HCEC 1CT (cell line): ENCODE data around the gene MFSD12.

Experiments used
- DNase-seq: peaks from one replicate; pipeline ENCODE4 v3.0.0-alpha.2; 2017

The MFSD12 gene

DNA sequence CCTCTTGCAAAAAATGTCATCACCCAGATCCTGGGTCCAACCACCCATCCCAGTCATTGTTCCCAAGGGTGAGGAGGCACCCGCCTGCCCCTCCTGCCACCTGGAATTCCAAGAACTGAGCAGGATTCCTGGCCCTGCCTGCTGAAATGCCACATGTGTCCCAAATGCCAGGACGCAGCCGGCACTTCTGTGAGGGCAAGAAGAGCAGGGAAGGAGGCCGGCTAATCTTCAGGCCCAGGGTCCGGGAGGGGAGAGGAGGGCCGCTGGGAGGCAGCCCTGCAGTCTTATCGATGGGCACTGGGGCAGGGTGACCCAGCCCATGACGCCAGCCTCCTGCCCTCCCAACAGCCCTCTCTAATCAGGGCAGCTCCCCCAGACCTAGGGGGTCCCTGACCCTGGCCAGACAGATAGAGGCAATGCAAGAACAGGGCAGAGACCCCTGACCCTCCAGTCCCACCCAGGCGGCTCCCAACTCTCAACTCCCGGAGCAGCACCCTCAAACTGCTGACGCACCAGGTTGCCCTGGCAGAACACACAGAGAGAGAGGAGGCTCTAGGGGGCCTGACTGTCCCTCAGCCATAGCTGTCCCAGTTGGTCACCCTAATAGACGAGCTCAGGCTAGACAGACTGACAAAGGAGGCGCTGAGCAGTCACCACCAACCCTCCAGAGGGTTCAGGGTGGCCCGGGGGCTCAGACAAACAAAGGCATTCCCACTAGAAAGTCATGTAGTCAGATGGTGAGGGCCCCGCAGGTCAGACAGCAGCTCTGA lies 1.5 kb downstream of the MFSD12 start:
- no peak for DNase-seq

DNA sequence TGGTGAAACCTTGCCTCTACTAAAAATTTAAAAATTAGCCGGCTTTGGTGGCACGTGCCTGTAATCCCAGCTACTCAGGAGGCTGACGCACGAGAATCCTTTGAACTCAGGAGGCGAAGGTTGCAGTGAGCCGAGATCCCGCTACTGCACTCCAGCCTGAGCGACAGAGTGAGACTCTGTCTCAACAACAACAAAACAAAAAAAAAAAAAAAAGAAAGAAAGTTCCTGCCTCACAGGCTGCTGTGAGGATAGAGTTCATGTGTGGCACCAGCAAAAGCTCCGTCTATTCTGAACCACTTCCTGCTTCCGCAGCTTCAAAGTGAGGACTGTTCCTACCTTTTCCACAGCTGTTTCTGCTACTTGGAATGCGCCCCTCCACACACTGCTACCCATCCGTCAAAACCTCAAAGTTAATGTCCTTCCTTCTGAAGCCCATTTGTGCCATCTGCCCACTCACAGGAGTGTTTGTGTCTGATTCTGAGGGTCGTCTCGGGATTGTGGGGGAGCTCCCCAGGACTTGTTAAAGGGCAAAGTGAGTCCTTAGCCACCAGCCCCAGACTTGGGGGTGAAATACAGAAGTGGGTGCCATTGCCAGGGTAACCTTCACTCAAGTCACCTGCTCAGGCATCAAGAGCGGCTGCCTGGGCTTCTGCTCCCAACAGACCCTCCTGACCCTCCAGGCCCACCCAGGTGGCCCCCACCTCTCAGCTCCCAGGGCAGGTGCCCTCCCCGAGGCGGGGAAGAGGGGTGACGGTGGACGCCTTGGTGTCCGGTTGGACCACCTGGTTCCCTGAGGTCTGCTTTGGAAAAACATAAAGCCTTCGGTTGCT lies 2.9 kb downstream of the MFSD12 start:
- no peak for DNase-seq

- DNase-seq: no peak
Observed at GRCh38 chr19:3551792-3552095, 5.6 kb downstream of the MFSD12 start.

GRCh38 chr19:3550947-3551791 lies 6.2 kb downstream of the MFSD12 start:
- no peak for DNase-seq

GRCh38 chr19:3549816-3550215 lies 7.6 kb downstream of the MFSD12 start:
- DNase-seq: no peak

DNA sequence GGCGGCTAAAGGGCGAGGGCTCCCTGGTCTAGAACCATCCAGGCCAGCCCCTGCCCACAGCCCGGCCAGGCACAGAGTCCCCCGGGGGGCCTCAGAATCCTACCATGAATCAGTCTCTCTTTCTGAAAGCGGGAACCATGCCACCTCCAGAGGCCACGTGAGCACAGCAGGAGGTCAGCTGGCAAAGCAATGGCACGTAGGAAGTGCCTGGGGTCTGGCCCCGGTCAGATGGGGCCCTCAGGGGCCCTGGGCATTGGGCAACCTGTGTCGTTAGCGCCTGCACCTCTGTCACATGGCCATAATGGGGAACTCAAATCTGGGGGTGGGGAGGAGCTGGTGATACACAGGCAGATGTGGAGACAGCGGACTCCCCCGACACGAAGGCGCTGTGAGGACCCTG lies 8.8 kb downstream of the MFSD12 start:
- no peak for DNase-seq

- no peak for DNase-seq
Observed at GRCh38 chr19:3547767-3548282, 9.6 kb downstream of the MFSD12 start.

- DNase-seq: no peak
Observed at GRCh38 chr19:3547301-3547731, 10.1 kb downstream of the MFSD12 start.

- no peak for DNase-seq
Observed at GRCh38 chr19:3546119-3546518, 11.3 kb downstream of the MFSD12 start.

- DNase-seq: no peak
Observed at GRCh38 chr19:3545669-3546034, 11.7 kb downstream of the MFSD12 start.

- no peak for DNase-seq
Observed at GRCh38 chr19:3544742-3545668, 12.4 kb downstream of the MFSD12 start.

- DNase-seq: no peak
Observed at GRCh38 chr19:3544058-3544376, 13.4 kb downstream of the MFSD12 start.

DNA sequence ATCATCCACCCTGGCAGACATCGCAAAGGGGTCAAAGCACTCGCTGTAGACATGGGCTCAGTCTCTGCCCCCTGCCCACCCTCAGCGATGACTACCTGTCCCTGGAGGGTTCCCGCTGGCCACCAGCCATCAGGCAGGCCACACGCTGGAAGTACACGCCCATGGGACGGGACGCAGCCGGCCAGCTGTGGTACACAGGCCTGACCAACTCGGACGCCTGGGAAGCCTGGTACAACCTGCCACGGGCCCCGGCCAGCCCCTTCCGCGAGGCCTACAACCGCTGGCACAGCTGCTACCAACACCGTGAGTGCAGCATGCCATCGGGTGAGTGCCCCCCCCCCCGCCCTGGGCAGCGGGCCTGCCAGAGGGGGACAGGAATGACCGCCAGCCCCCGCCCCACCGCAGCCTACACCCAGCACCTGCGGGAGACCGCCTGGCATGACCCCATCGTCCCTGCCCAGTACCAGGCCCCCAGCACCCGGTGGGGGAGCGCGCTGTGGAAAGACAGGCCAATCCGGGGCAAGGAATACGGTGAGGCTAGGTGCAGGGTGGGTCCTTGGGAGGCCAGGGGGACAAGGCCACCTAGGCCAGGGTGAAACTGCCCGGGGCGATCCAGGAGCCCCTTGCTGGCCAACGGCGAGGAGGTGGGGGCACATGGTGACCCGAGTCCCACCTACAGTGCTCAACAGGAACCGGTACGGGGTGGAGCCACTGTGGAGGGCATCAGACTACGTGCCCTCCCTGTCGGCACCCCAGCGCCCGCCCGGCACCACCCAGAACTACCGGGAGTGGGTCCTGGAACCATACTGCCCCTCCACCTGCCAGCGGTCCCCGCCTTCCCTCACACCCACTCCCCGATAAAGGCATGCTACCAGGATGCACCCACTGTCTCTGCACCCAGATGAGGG lies 14.0 kb downstream of the MFSD12 start:
- no peak for DNase-seq

- DNase-seq: no peak
Observed at GRCh38 chr19:3539756-3540118, 17.6 kb downstream of the MFSD12 start.

DNA sequence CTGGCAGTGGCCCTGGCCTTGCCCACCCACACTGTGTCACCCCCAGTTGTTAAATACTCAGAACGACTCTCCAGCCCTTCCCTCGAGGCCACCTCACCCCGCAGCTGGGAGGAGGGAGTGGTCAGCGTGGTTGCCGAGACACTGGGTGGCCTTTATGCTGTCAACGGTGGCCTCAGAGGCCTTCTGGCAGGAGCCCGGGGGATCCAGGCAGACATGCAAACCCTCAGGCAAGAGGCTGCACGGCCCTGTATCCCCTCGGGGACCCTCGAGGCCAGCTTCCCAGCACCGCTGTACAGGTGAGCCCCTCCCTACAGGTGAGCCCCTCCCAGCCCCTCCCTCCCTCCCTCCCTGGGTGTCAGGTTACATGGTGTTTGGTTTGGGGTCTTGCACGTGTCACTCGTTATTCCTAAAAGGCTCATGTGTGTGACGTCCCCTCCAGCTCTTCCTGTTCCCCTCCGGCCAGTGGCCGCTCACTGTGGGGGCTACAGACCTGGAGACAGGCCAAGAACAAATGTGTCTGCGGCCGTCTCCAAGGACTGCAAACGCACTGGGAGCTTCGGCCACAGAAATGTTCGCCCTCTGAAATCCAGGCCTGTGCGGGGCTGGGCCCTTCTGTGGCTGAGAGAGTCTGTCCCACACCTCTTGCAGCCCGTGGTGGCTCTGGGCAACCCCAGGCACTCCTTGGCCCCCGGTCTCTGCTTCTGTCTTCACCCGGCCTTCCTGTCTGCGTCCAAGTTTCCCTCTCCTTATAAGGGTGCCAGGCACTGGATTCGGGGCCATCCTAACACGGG lies 18.2 kb downstream of the MFSD12 start, which contains the start of gene TEKTIP1:
Gene TEKTIP1 (plus strand): TSS at position 210 of the 791 bp plus-strand sequence. CDS start 4 bp downstream, at position 214.
- no peak for DNase-seq

DNA sequence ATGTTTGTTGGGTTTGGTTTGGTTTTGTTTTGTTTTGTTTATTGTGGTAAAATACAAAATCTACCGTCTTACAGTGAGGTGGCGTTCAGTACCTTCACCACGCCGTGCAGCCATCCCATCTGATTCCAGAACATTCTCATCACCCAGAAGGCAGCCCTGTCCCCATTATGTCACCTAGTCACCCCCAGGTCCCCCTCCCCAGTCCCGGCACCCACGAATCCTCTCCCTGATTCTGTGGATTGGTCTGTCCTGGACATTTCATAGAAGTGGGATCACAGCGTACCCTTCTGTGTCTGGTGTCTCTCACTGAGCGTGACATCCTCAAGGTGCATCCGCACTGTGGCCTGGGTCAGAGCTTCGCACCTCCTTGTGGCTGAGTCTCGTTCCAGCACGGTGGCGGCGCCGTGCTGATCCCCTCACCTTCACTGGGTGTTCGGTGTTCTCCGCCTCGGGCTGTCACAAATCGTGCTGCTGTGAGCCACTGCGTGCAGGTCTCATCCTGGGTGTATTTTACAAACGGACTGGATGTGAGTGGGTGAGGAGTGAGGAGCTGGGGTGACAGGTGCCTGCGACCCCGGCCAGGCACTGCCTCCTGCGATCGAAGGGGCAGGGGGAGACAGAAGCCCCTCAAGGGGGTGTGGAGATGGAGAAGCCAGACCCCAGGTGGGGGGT lies 19.0 kb downstream of the MFSD12 start:
- no peak for DNase-seq

GRCh38 chr19:3537438-3538240 lies 19.7 kb downstream of the MFSD12 start:
- no peak for DNase-seq

DNA sequence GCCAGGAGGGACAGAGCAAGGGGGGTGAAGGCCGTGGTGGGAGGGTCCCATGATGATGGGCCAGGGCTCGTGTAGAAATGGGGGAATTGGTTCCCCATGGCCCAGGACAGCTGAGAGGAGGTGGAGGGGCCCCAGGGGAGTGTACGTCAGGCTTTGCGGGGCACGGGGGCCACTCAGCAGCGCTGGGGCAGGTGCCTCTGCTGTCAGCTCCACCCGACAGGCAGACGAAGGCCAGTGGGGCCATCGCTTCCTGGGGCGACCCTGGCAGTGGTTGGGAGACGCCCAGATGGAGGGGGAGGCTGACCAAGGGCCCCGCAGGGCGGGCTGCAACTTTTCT lies 20.3 kb downstream of the MFSD12 start:
- DNase-seq: no peak
